IPS DF 6.9 (cell line): ENCODE measurements around the gene RCE1.
"Not testable (repeated sequence)": the region's sequence is repeated elsewhere in the genome, so short reads cannot be mapped to it uniquely, and the experiment has no call there.

Experiments used
- DNase-seq: peaks from one replicate; pipeline ENCODE4 v3.0.0-alpha.2; 2013; ENCODE audit warnings: low read depth, low spot score
- H3K27ac ChIP-seq: one replicate; pipeline ENCODE4 v1.5.1; 2013; ENCODE audit warnings: low read length, control low read depth
- H3K27me3 ChIP-seq: 2 replicates; pipeline ENCODE4 v1.6.1; 2013; ENCODE audit warnings: mild to moderate bottlenecking, low read length; ENCODE audit not compliant: control insufficient read depth, insufficient read depth
- H3K36me3 ChIP-seq: 2 replicates; pipeline ENCODE4 v1.6.1; 2013; ENCODE audit warnings: low read length; ENCODE audit not compliant: control insufficient read depth, insufficient read depth
- H3K4me1 ChIP-seq: 2 replicates; pipeline ENCODE4 v1.6.1; 2013; ENCODE audit warnings: low read length; ENCODE audit not compliant: control insufficient read depth, insufficient read depth
- H3K4me3 ChIP-seq: 2 replicates; pipeline ENCODE4 v1.5.1; 2013; ENCODE audit warnings: mild to moderate bottlenecking, low read length
- H3K9me3 ChIP-seq: 2 replicates; pipeline ENCODE4 v1.6.1; 2013; ENCODE audit warnings: low read length, inconsistent platforms; ENCODE audit not compliant: control insufficient read depth, insufficient read depth
- WGBS: extraction: QIAGEN DNeasy Blood & Tissue Kit; methylation state at CpG from one replicate; pipeline ENCODE4 v1.1.7; 2013; ENCODE audit warnings: mixed read lengths, missing lambda C conversion rate; ENCODE audit not compliant: insufficient read length, insufficient coverage; 5-methylcytosine and 5-hydroxymethylcytosine counted together

The RCE1 gene

GRCh38 chr11:66820901-66821300, 22.3 kb upstream of the RCE1 start:
- no peaks in the 10 kb centered on the region for H3K27me3 ChIP-seq
- DNase-seq = no peak
- H3K27ac ChIP-seq = no peak overlapping the region
- no peaks in the 10 kb centered on the region for H3K36me3 ChIP-seq
- H3K9me3 ChIP-seq = no peaks in the 10 kb centered on the region
- no peaks in the 10 kb centered on the region for H3K4me1 ChIP-seq
- no peak overlapping the region for H3K4me3 ChIP-seq
- WGBS = no CpG with 5 or more reads among the region's 3 CpGs

- no CpG with 5 or more reads among the region's 4 CpGs for WGBS
- no peak for DNase-seq
These were observed 19.5 kb upstream of the RCE1 start for GRCh38 chr11:66823700-66824099.

GRCh38 chr11:66824573-66824972, 18.7 kb upstream of the RCE1 start:
- not testable (repeated sequence) for H3K27me3 ChIP-seq, DNase-seq, H3K4me1 ChIP-seq, H3K4me3 ChIP-seq, H3K9me3 ChIP-seq, H3K36me3 ChIP-seq, H3K27ac ChIP-seq
- WGBS = no CpG with 5 or more reads among the region's 4 CpGs

More at GRCh38 chr11:66823700-66824099, 19.5 kb upstream of the RCE1 start:
- Histone ChIP-seq H3K4me1 (no peaks in the 10 kb centered on the region), H3K27ac (no peak overlapping the region), H3K36me3 (peaks cover 3% of the 10 kb centered on the region; the same call in 1 of the 2 replicates), H3K4me3 (no peak overlapping the region), H3K27me3 (no peaks in the 10 kb centered on the region), H3K9me3 (no peaks in the 10 kb centered on the region)

- no peak for DNase-seq
- no CpG with 5 or more reads among the region's 4 CpGs for WGBS
- H3K27me3 ChIP-seq = no peaks in the 10 kb centered on the region
- H3K4me1 ChIP-seq = no peaks in the 10 kb centered on the region
- no peaks in the 10 kb centered on the region for H3K9me3 ChIP-seq
- no peak overlapping the region for H3K4me3 ChIP-seq
- no peak overlapping the region for H3K27ac ChIP-seq
- peaks cover 2% of the 10 kb centered on the region; the same call in 1 of the 2 replicates for H3K36me3 ChIP-seq
These were observed 8.7 kb upstream of the RCE1 start for GRCh38 chr11:66834539-66834845.

GRCh38 chr11:66834943-66835342, 8.3 kb upstream of the RCE1 start:
- WGBS = no CpG with 5 or more reads among the region's 5 CpGs
- no peaks in the 10 kb centered on the region for H3K27me3 ChIP-seq
- peaks cover 2% of the 10 kb centered on the region; the same call in 1 of the 2 replicates for H3K36me3 ChIP-seq
- no peak overlapping the region for H3K4me3 ChIP-seq
- H3K27ac ChIP-seq = no peak overlapping the region
- DNase-seq = no peak
- H3K4me1 ChIP-seq = no peaks in the 10 kb centered on the region
- H3K9me3 ChIP-seq = no peaks in the 10 kb centered on the region

GRCh38 chr11:66835768-66836405, 7.4 kb upstream of the RCE1 start:
- no peak for DNase-seq
- H3K4me1 ChIP-seq = no peaks in the 10 kb centered on the region
- H3K9me3 ChIP-seq = no peaks in the 10 kb centered on the region
- peaks cover 2% of the 10 kb centered on the region; the same call in 1 of the 2 replicates for H3K36me3 ChIP-seq
- no CpG with 5 or more reads among the region's 12 CpGs for whole genome bisulfite sequencing
- H3K27me3 ChIP-seq = no peaks in the 10 kb centered on the region
- H3K27ac ChIP-seq = no peak overlapping the region
- H3K4me3 ChIP-seq = no peak overlapping the region

GRCh38 chr11:66840317-66841091, 2.7 kb upstream of the RCE1 start:
- Histone ChIP-seq H3K4me1 (peaks cover 5% of the 10 kb centered on the region; the same call in 1 of the 2 replicates), H3K27me3 (no peaks in the 10 kb centered on the region), H3K36me3 (peaks cover 10% of the 10 kb centered on the region), H3K9me3 (no peaks in the 10 kb centered on the region), H3K4me3 (no peak overlapping the region), H3K27ac (no peak overlapping the region)
- WGBS = no CpG with 5 or more reads among the region's 4 CpGs
- no peak for DNase-seq

- no peak for DNase-seq
- Histone ChIP-seq H3K27me3 (no peaks in the 10 kb centered on the region), H3K4me3 (peak overlapping the region; percentile 99; the same call in 1 of the 2 replicates), H3K27ac (no peak overlapping the region), H3K9me3 (no peaks in the 10 kb centered on the region), H3K4me1 (peaks cover 5% of the 10 kb centered on the region; the same call in 1 of the 2 replicates), H3K36me3 (peaks cover 19% of the 10 kb centered on the region)
- no CpG with 5 or more reads among the region's 7 CpGs for WGBS
These were observed 1.4 kb upstream of the RCE1 start for GRCh38 chr11:66841861-66842260.

- H3K27me3 ChIP-seq = no peaks in the 10 kb centered on the region
- no peaks in the 10 kb centered on the region for H3K9me3 ChIP-seq
- no peak for DNase-seq
- peaks cover 5% of the 10 kb centered on the region; the same call in 1 of the 2 replicates for H3K4me1 ChIP-seq
- whole genome bisulfite sequencing = no CpG with 5 or more reads among the region's 11 CpGs
- H3K4me3 ChIP-seq = peak overlapping the region; percentile 99; the same call in 1 of the 2 replicates
- H3K36me3 ChIP-seq = peaks cover 19% of the 10 kb centered on the region
- H3K27ac ChIP-seq = no peak overlapping the region
These were observed 743 bp upstream of the RCE1 start for GRCh38 chr11:66842501-66842895.

- no CpG with 5 or more reads among the region's 16 CpGs for WGBS
- peaks cover 5% of the 10 kb centered on the region; the same call in 1 of the 2 replicates for H3K4me1 ChIP-seq
- no peaks in the 10 kb centered on the region for H3K9me3 ChIP-seq
- H3K27ac ChIP-seq = no peak overlapping the region
- peaks cover 20% of the 10 kb centered on the region for H3K36me3 ChIP-seq
- no peak for DNase-seq
- H3K4me3 ChIP-seq = peak overlapping the region; percentile 99
- no peaks in the 10 kb centered on the region for H3K27me3 ChIP-seq
These were observed 695 bp downstream of the RCE1 start for GRCh38 chr11:66843776-66844495.
